ENCODE measurements around the gene BIRC3. TPM values are rescaled to one million over a fixed set of nuclear protein-coding genes. Genes with fewer than 3 reads are reported as not detected.

Gene BIRC3
- polyA plus RNA-seq, 1 experiment, result 3.5 TPM

DNA sequence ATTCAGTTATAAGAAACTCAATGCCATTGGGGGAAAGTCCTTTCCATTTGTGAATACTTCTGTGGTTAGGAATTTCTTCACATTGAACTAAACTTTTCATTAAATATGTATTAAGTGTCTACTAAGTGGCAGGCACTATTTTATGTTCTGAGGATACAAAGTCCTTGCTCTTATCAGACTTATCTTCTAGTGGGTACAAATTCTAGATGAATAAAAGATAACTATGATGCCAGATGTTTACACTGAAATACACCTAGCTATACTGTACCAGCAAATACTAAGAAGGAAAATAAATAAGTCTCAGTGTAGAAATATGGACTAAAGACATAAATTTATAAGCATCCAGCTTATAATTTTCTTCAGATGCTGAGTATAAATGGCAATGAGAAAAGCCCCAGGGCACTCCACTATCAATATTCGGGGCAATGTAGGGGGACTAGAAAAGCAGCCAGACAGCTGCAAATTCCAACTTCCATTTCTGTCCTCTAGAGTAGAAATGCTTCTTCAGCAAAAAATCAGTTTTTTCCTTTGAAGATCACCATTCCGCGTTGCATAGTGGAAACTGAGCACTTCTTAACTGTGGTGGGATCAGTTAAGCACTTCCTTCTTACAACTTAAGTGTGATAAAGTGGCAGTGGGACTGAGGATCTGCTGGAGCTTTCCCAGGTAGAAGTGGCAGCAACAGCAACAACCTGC is 11.8 kb upstream of the BIRC3 start:
- ChIA-PET CTCF (interaction anchor here (1.1 to 1.6 kb wide), 3 partner anchors 12 to 39 kb away, joined by 3 to 5 read pairs (median 4); no protein-coding TSS in a partner anchor), POLR2A (no interaction called here)
- H3K9me3 ChIP-seq (ENCODE audit: control insufficient read depth, insufficient read depth, low read length), result peaks cover 10% of the 10 kb centered on the region
- DNase-seq (ENCODE audit: low read depth, low spot score), result no peak
- no peaks in the 10 kb centered on the region for H3K27me3 ChIP-seq (ENCODE audit: control insufficient read depth, insufficient read depth, low read length)
- TF ChIP-seq CTCF (IDR thresholded peaks at IDR 0.05; ENCODE audit: low read depth, low read length), result no peak
- no peak overlapping the region for H3K27ac ChIP-seq (ENCODE audit: low read depth, low read length)
- H3K4me3 ChIP-seq (ENCODE audit: low read depth, low read length), result no peak overlapping the region

DNA sequence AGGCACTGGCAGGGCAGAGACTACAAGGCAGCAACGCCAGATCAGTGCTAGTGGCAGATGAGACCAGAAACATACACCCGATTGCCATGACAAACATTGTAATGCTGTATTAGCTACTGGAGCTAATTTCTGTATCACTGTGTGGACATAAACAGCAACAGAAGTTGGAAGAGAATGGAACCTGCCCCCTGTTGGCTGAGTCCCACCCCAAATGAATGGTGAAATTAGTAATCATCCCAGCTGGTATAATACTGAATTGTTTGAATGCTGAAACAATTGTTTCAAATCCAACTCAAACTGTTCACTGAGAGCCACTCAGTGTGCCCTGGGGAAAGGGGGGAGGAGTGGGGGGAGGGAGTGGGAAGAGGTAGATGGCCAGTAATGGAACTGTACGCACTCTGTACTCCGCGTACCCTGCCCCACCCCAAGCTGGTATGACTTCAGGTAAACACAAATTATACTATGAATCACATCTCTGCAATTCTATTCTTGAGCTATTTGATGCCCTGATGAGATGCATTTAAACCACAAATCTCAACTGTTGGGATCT is 11.2 kb upstream of the BIRC3 start:
- Histone ChIP-seq H3K9me3 (ENCODE audit: control insufficient read depth, insufficient read depth, low read length) (peaks cover 10% of the 10 kb centered on the region), H3K27me3 (ENCODE audit: control insufficient read depth, insufficient read depth, low read length) (no peaks in the 10 kb centered on the region), H3K27ac (ENCODE audit: low read depth, low read length) (no peak overlapping the region), H3K4me3 (ENCODE audit: low read depth, low read length) (no peak overlapping the region)
- POLR2A ChIA-PET, result no interaction called here
- no peak for TF ChIP-seq CTCF (IDR thresholded peaks at IDR 0.05; ENCODE audit: low read depth, low read length)
- CTCF ChIA-PET, result interaction anchor here (0.6 to 1.6 kb wide), 4 partner anchors 13 to 38 kb away, joined by 3 to 5 read pairs (median 4); no protein-coding TSS in a partner anchor
- DNase-seq (ENCODE audit: low read depth, low spot score), result no peak

- POLR2A ChIA-PET, result no interaction called here
- Histone ChIP-seq H3K27me3 (ENCODE audit: control insufficient read depth, insufficient read depth, low read length) (no peaks in the 10 kb centered on the region), H3K4me3 (ENCODE audit: low read depth, low read length) (no peak overlapping the region), H3K27ac (ENCODE audit: low read depth, low read length) (no peak overlapping the region), H3K9me3 (ENCODE audit: control insufficient read depth, insufficient read depth, low read length) (peaks cover 10% of the 10 kb centered on the region)
- no peak for TF ChIP-seq CTCF (IDR thresholded peaks at IDR 0.05; ENCODE audit: low read depth, low read length)
- CTCF ChIA-PET, result interaction anchor here (0.6 to 1.1 kb wide), 4 partner anchors 15 to 37 kb away, joined by 3 to 5 read pairs (median 4); no protein-coding TSS in a partner anchor
- DNase-seq (ENCODE audit: low read depth, low spot score), result no peak
These were observed 10.2 kb upstream of the BIRC3 start for GRCh38 chr11:102306817-102307726.

DNA sequence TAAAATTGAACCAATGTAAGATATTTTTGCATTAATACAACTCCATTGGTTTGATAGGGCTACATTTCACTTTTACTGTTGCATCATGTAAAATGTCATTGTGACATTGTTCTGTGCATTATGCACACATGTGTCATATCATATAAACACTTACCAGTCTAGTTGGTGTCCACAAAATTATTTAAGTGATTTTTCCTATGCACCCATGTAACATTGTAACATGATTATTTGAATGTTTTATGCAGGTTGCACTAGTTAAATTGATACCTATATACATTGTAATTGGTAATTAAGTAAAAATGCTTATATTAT is 9.6 kb upstream of the BIRC3 start:
- Histone ChIP-seq H3K4me3 (ENCODE audit: low read depth, low read length) (no peak overlapping the region), H3K27ac (ENCODE audit: low read depth, low read length) (no peak overlapping the region), H3K9me3 (ENCODE audit: control insufficient read depth, insufficient read depth, low read length) (peaks cover 5% of the 10 kb centered on the region), H3K27me3 (ENCODE audit: control insufficient read depth, insufficient read depth, low read length) (no peaks in the 10 kb centered on the region)
- no peak for DNase-seq (ENCODE audit: low read depth, low spot score)
- ChIA-PET CTCF (interaction anchor here (0.6 to 1.0 kb wide), 2 partner anchors 16 to 19 kb away, joined by 5 read pairs; no protein-coding TSS in a partner anchor), POLR2A (no interaction called here)
- no peak for TF ChIP-seq CTCF (IDR thresholded peaks at IDR 0.05; ENCODE audit: low read depth, low read length)

All from AG04450 (cell line).